Neural progenitor cell (in vitro differentiated cells): ENCODE data around the gene RSPO3.

Source experiments
- EZH2 ChIP-seq: fragments of 200-600 bp; sonication (generic); IDR thresholded peaks from 2 replicates; pipeline ENCODE4 v1.6.1; 2017; ENCODE audit warnings: antibody characterized with exemption, mild to moderate bottlenecking, moderate library complexity
- EZH2phosphoT487 ChIP-seq: fragments of 200-600 bp; sonication (generic); IDR thresholded peaks from 2 replicates; pipeline ENCODE4 v1.6.1; 2017; ENCODE audit warnings: antibody characterized with exemption
- TF ChIP-seq, protein P1 (sequence below): fragments of 200-600 bp; sonication (generic); IDR thresholded peaks from 2 replicates; pipeline ENCODE4 v1.5.1; 2017; ENCODE audit warnings: antibody characterized with exemption, mild to moderate bottlenecking

DNA sequence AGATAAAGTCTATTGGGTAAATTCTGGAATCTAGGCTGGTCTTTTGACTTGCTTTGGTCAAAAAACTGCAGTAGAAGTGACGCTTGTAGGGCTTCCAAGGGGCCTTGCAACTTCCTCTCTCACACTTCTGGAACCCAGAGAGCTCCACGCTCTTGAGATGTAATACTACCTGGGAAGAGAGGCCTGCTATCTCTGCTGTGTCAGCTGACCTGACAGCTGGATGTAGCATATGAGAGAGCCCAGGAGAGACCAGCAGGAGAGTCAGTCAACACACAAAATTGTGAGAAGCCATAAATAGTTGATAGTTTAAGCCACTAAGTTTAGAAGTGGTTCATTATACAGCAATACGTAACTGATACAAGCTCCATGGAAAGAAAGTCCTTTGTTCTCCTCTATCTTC, 7.8 kb upstream of the RSPO3 start:
- TF ChIP-seq, protein P1, sequence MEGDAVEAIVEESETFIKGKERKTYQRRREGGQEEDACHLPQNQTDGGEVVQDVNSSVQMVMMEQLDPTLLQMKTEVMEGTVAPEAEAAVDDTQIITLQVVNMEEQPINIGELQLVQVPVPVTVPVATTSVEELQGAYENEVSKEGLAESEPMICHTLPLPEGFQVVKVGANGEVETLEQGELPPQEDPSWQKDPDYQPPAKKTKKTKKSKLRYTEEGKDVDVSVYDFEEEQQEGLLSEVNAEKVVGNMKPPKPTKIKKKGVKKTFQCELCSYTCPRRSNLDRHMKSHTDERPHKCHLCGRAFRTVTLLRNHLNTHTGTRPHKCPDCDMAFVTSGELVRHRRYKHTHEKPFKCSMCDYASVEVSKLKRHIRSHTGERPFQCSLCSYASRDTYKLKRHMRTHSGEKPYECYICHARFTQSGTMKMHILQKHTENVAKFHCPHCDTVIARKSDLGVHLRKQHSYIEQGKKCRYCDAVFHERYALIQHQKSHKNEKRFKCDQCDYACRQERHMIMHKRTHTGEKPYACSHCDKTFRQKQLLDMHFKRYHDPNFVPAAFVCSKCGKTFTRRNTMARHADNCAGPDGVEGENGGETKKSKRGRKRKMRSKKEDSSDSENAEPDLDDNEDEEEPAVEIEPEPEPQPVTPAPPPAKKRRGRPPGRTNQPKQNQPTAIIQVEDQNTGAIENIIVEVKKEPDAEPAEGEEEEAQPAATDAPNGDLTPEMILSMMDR, result no peak
- TF ChIP-seq EZH2phosphoT487 (no peak), EZH2 (no peak)
